ENCODE measurements around the gene CSH2. TPM values are rescaled to one million over a fixed set of nuclear protein-coding genes. Genes with fewer than 3 reads are reported as not detected.
"Not testable (repeated sequence)": the region's sequence is repeated elsewhere in the genome, so short reads cannot be mapped to it uniquely, and the experiment has no call there.

The CSH2 gene
- total RNA-seq, 1 donor = not detected

- DNase-seq (ENCODE audit: low read depth in 2 of 3, low spot score in 2 of 3) = not testable (repeated sequence)
These were observed 6.9 kb downstream of the CSH2 start for GRCh38 chr17:63866625-63867024.

GRCh38 chr17:63859257-63859656, 14.2 kb downstream of the CSH2 start:
- DNase-seq (ENCODE audit: low read depth in 2 of 3, low spot score in 2 of 3) = no peak

GRCh38 chr17:63856425-63856824, 17.1 kb downstream of the CSH2 start:
- not testable (repeated sequence) for DNase-seq (ENCODE audit: low read depth in 2 of 3, low spot score in 2 of 3)

GRCh38 chr17:63855185-63855584, 18.3 kb downstream of the CSH2 start:
- DNase-seq (ENCODE audit: low read depth in 2 of 3, low spot score in 2 of 3) = no peak

- no peak for DNase-seq (ENCODE audit: low read depth in 2 of 3, low spot score in 2 of 3)
These were observed 18.8 kb downstream of the CSH2 start for GRCh38 chr17:63854709-63855108.

- no peak for DNase-seq (ENCODE audit: low read depth in 2 of 3, low spot score in 2 of 3)
These were observed 20.2 kb downstream of the CSH2 start for GRCh38 chr17:63853260-63853659.

GRCh38 chr17:63850401-63850800, 23.1 kb downstream of the CSH2 start:
- DNase-seq (ENCODE audit: low read depth in 2 of 3, low spot score in 2 of 3) = no peak

GRCh38 chr17:63848834-63849689, 24.4 kb downstream of the CSH2 start:
- DNase-seq (ENCODE audit: low read depth in 2 of 3, low spot score in 2 of 3) = peak; percentile 91 to 97 (median 96)

GRCh38 chr17:63847525-63848249, 25.8 kb downstream of the CSH2 start:
- DNase-seq (ENCODE audit: low read depth in 2 of 3, low spot score in 2 of 3) = no peak

GRCh38 chr17:63845509-63845908, 28.0 kb downstream of the CSH2 start:
- DNase-seq (ENCODE audit: low read depth in 2 of 3, low spot score in 2 of 3) = no peak

- no peak for DNase-seq (ENCODE audit: low read depth in 2 of 3, low spot score in 2 of 3)
These were observed 29.4 kb downstream of the CSH2 start for GRCh38 chr17:63843910-63844677.

GRCh38 chr17:63843387-63843888, 30.0 kb downstream of the CSH2 start:
- DNase-seq (ENCODE audit: low read depth in 2 of 3, low spot score in 2 of 3) = peak in 2 of 3 donors; percentile 80

- DNase-seq (ENCODE audit: low read depth in 2 of 3, low spot score in 2 of 3) = peak; percentile 95 to 99 (median 98)
These were observed 30.7 kb downstream of the CSH2 start, which contains the start of gene SMARCD2 for GRCh38 chr17:63842540-63843386. Gene SMARCD2, minus strand, starts transcription at chr17:63842685. Its CDS starts 11 bp downstream, at chr17:63842674.

GRCh38 chr17:63842173-63842539, 31.3 kb downstream of the CSH2 start:
- no peak for DNase-seq (ENCODE audit: low read depth in 2 of 3, low spot score in 2 of 3)

- DNase-seq (ENCODE audit: low read depth in 2 of 3, low spot score in 2 of 3) = no peak
These were observed 31.9 kb downstream of the CSH2 start for GRCh38 chr17:63841350-63842172.

- DNase-seq (ENCODE audit: low read depth in 2 of 3, low spot score in 2 of 3) = no peak
These were observed 32.7 kb downstream of the CSH2 start for GRCh38 chr17:63840591-63841349.

GRCh38 chr17:63838631-63839171, 34.8 kb downstream of the CSH2 start:
- DNase-seq (ENCODE audit: low read depth in 2 of 3, low spot score in 2 of 3) = peak in 1 of 3 donors; percentile 32
